ENCODE data around the gene NME5.

The NME5 gene

GRCh38 chr5:138132543-138132942 is 6.7 kb downstream of the NME5 start:
- no peak for DNase-seq

DNA sequence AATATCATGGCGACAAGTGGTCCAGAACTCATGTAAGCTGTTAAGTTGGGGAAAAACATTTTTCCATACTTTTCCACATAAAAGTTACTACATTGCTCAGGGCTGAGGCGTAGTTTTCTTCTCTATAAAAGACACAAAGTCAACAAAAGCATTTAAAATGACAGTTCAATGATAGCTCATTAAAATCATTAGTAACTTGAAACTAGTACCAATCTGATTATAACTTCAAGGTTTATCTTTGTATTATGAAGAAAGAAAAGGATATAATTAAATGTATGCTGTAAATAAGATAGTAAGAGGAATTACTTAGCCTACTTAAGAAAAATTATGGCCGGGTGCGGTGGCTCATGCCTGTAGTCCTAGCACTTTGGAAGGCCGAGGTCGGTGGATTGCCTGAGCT is 9.9 kb downstream of the NME5 start:
- no peak for DNase-seq

GRCh38 chr5:138128334-138128733 is 10.9 kb downstream of the NME5 start:
- DNase-seq = no peak

DNA sequence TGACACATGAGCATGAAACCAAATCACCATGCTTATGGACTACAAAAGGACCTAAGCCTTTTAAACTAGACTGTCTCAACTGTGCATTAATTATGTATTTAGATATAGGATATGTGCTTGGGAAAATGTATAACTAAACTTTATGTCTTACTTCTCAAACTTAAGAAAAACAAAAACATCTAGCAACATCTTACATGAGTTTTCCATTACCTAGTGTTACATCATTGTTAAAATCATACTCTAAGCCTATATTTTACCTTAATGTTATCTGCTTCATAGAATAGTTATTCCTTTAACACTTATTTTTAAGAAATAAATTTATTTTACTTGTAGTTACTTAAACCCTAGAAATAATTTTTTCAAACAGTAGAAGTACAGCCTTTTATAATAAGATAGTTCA is 24.0 kb downstream of the NME5 start:
- no peak for DNase-seq

- no peak for DNase-seq
These were observed 27.3 kb downstream of the NME5 start for GRCh38 chr5:138111937-138112336.

GRCh38 chr5:138111181-138111580 is 28.0 kb downstream of the NME5 start:
- DNase-seq = no peak

- DNase-seq = no peak
These were observed 28.8 kb downstream of the NME5 start for GRCh38 chr5:138110266-138110963.

DNA sequence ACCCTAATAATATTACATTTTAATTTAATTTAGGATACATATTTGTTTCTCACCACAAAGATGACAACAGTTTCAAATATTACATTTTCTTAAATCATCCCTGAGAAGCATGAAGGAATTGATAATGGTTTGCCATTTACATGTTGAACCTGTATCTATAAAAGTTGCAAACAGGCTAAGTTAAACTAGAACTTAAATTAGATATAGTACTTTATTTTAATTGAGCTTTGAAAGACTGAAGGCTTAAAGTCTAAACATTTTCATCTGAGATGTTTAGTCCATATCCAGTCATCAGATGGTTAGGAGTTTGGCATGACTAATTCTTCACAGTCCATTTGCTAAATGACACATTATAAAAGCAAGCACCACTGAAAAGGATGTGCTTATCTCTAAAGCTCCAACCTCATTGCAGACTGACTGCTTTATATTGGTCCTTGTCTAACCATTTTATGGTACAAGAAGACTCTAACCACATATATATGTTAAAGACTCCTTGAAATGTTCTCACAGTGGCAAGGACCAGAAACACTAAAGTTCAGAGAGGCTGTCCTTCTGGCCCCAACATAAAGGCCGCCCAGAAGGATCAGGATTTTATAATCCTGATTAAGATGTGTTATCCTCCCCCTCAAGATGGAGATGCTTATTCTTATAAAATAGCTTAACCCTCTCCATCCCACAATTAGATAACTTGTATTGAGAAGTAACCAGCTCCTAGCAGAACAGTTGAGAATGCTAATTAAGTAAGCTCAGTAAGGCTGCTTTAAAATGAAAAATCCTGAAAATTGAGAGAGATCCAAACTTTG is 29.6 kb downstream of the NME5 start:
- DNase-seq = no peak

DNA sequence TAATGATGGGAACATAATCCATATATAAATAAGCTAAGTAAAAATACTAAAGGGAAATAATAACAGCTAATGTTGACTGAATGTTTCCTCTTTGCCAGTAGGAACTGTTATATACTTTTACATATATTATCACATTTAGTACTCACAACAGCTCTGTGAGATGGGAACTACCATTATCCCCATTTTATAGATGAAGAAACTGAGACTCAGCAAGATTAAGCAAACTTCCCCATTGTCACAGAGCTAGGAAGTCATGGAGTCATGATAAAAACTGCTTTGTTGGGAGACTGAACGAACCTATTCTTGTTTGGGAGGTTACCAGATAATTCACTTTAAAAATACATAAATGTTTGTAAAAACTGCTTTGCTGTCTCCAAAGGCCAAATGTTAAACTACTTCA is 32.0 kb downstream of the NME5 start:
- DNase-seq = no peak

DNA sequence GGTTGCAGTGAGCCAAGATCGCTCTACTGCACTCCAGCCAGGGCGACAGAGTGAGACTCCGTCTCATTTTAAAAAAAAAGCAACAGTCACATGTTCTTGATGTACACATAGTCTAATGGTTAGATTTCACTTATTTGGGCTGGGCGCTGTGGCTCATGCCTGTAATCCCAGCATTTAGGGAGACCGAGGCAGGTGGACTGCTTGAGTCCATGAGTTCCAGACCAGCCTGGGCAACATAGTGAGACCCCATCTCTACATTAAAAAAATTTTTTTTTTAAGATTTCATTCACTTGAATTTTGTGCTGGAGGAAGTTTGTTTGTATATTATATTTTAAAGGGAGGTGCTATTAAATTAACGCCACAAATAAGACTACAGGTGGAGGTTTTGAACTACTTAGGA is 33.5 kb downstream of the NME5 start:
- DNase-seq = no peak

DNA sequence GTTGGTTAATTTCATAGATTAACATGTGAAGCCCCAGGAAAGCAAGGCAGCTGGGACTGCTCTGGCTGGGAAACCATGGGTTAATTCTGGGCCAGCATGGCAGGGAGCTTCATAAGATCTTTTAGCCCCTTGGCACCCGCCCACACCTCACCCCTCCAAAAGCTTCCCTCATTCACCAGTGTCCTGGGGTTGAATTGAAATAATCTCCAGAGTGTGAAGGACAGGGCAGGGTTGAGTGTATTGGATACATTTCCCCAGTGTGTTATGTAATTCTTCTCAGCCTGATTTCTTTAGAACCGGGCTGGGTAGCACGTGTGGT is 36.0 kb downstream of the NME5 start:
- DNase-seq = no peak

DNA sequence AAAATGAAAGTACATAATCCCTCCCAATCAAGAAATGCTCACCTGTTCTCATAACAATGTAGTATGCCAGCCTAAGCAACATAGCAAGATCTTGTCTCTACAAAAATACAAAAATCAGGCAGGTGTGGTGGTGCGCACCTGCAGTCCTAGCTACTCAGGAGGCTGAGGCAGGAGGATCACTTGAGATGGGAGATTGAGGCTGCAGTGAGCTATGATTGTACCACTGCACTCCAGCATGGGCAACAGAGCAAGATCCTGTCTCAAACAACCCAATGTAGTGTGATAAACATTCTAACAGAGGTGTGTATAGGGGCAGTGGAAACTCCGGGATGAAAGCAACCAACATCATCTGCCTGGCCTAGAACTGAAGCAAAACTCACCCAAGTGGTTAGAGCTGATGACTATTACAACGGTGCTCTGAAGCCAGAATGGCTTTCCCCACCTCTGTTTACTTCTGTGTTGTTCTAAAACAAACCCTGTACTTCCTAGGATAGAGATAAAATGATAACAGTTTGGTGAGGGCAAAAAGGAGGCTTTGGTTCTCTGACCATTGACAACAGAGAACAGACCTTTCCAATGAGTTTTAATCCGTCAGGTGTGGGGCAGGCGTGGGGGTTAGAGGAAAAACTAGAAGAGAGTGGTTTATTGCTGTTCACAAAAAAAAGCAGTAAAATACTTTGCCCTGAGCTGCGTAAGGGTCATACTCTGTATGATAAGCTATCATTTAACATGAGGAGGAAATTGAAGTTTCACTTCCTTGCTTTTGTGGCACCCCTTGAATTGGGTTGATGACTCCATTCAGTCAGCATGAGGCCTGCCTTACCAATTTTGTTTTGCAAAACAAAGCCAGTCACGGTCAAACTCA is 36.5 kb downstream of the NME5 start:
- no peak for DNase-seq

DNA sequence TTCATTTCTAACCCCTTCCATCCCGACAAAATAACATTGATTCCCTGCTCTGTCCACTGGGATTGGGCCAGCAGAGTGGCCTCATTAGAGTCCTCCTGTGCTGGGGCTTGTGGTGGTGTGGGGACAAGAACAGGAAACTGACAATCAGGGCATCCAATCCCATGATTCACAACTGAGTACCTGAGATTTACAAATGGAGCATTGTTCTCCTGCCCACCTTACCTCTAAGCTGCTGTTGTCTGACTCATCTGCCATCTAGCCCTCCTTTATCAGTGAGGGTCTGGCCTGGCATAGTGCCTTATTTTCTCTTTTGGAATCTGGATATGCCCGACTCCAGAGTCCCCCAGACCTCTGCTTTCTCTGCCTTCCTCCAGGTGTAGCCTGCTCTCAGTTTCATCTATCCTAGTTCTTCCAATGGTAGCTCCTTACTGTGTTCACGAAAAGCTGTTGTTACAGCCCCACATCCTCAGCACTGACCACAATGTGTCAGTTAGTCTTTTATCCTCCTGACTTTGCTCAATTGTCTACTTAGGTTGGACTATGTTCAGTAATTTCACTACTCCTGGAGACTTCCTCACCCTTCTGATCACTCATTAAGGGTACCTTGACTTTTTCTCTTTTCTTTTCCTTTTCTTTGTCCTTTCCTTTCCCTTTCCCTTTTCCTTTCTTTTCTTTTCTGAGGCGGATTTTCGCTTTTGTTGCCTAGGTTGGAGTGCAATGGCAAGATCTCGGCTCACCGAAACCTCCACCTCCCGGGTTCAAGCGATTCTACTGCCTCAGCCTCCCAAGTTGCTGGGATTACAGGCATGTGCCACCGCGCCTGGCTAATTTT is 42.0 kb downstream of the NME5 start:
- no peak for DNase-seq

- no peak for DNase-seq
These were observed 42.9 kb downstream of the NME5 start for GRCh38 chr5:138096363-138096762.

DNA sequence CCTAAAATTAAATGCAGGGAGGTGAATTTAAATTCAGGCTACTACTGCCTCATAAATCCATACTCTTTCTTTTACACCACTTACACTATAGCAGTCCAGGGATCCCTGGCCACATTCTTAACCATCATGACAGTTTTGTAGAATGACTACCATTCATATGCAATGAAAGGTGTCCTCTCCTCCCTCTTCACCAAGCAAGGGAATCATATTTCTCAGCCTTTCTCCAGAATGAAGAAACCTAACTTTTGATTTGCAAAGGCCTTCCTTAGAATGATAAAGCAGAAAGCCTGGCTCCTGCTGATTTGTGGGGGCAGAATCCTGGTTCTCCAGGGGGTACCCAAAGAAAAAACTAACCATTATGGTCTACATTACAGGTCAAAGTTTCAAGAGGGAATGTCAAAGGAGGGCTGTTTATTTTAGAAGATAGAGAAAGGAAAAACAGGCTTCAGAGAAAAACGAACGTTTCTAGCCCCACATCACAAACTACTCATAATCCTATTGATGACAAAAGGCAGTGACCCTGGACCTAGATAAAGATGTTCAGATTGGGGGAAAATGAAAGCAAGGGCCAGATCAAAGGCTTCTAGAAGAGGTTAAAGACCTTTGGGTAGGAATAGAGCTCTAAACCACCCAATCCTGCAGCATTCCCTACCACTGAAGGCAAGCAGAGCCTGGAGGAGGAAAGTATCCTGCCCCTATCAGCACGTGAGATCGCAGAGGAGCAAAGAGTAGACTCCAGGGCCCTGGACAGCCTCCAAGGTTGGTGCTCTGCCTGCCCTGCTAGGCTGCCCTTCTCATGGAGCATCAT is 43.9 kb downstream of the NME5 start:
- DNase-seq = no peak

DNA sequence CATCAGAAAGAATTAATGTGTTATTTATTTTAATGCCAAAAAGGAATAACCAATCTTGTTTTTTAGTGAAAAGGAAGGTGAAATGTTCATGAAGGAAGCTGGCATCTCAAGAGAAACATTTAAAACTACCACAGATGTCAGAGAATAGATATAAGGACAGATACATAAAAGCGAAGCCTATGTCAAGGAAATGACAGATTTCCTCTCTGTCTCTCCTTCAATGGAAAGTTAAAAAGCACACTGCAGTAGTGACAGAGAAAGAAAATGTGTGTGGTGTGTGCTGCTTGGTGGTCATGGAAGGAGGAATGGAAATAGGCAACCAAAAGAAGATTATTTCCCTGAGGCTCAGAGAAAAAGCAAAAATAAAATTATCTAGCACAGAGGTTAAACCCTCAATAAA is 46.2 kb downstream of the NME5 start:
- DNase-seq = no peak

DNA sequence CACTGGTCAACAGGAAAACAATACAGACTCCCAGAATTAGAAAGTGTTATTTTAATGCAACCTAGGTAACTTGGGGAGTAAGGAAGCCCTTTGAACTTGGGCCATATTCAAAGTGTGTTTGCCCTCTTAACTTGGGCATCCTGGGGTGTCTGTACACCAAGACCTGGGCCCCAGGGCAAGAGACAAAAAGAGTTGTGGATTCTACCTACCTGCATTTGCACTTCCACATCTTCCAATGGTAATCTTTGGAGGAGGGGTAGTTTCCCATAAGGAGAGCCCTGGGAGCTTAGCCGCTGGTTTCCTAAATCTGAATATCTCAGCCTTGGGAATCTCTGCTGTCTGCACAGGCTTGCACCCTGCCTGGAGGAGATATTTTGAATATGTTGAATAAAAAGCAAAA is 46.9 kb downstream of the NME5 start:
- DNase-seq = no peak

GRCh38 chr5:138091685-138092084 is 47.5 kb downstream of the NME5 start:
- DNase-seq = no peak

DNA sequence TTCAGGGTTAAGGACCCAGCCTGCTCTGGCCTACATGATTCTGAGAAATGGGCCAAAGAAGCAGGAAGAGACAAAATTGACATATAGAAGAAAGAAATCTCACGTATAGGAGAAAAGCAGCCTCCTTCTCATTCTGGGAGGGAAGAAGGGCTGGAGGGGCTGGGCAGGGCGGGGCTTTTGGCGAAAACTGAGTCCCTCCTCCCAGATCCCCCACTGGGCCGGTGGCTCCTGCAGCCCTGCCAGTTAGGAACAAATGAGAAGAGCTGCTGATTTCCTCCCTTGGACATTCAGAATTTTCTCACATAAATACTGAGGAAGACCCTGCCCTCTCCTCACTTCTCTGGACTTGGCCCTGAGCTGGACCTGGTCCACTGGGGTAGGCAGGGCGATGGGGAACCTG is 55.5 kb downstream of the NME5 start, which contains the start of gene WNT8A:
Gene WNT8A, plus strand, starts transcription at position 332 of the 400 bp plus-strand sequence. CDS start 95 bp downstream, outside the sequence.
- DNase-seq = no peak

GRCh38 chr5:138082033-138082432 is 57.2 kb downstream of the NME5 start:
- no peak for DNase-seq

DNA sequence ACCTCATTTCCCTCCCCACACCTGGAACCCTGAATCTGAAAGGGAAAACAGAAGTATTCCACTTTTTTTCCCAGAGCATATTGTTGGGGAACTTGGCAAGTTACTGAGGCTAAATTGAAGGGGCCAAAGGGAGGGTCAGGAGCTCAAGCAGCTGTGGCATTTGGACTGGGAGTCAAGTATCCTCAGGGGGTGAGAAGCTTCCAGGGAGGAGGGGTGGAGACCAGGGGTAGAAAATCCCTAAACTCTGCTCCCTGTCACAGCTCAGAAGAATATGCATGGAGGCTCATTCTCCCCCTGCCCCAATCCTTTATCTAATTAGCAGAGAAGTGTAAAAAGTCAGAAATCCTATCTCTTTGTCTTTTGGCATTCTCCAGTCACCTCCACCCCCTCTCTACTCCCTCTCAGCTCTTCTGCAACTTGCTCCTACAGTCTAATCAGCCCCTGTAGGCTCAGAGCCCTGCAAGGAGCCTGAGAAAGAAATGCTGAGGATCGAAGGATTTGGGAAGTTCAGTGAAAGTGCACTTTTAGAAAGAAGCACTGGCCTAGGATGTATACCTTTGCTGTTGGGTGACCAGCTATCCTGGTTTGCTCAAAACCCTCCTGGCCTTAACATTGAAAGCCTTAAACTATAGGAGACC is 61.1 kb downstream of the NME5 start:
- DNase-seq = no peak
